K562 (cell line): ENCODE measurements around the gene RAMACL. TPM values are rescaled to one million over a fixed set of nuclear protein-coding genes. Genes with fewer than 3 reads are reported as not detected.

Source experiments
- ATAC-seq: fragments of 200-7000 bp; cut with Tn5 transposase; 3 replicates; pipeline ENCODE4 v1.9.1; 2020; ENCODE audit warnings: moderate library complexity
- BruUV-seq: library from RNA; stranded (reverse); fragments of 400-500 nt; replicated peaks from 2 replicates; lab custom pipeline; 2021; lab: Mats Ljungman, UMichigan
- CTCF ChIA-PET: fragments of 300-600 bp; formaldehyde crosslinking; extraction: SDS; loops from one replicate; lab custom pipeline; 2021; ENCODE audit warnings: low intra/inter-chr PET ratio; lab: Yijun Ruan, JAX
- POLR2A ChIA-PET: fragments of 300-600, 350-650 bp; sonication (Branson Sonifier 250); formaldehyde crosslinking; extraction: SDS; loops from one replicate; lab custom pipeline; 2021; ENCODE audit warnings: antibody characterized with exemption, inconsistent platforms; lab: Yijun Ruan, JAX
- DNase-seq, 4 experiments: peaks; one replicate each; pipeline versions ENCODE4 v3.0.0 to v3.0.0-alpha.2; 2011 to 2018; ENCODE audit warnings: low spot score in 3 of 4, mixed read lengths in 3 of 4; ENCODE audit errors: extremely low read depth in 1 of 4
- FAIRE-seq: peaks from 2 replicates; lab custom pipeline; 2011; peaks lifted over from hg19 to GRCh38; lab: Jason Lieb, UNC
- H2AFZ ChIP-seq: 2 replicates; pipeline ENCODE4 v1.6.0; 2011; ENCODE audit warnings: low read depth, low read length, control low read depth, inconsistent platforms
- H3K27ac ChIP-seq: fragments of 200-600 bp; 3 replicates; pipeline ENCODE4 v1.8.0; 2011; ENCODE audit warnings: low read depth, mild to moderate bottlenecking, control low read depth, inconsistent platforms, low read length, moderate library complexity, mixed read lengths; ENCODE audit errors: extremely low read depth
- H3K27me3 ChIP-seq, 2 experiments: fragments of 300-600 bp in 1 of 2; 2 replicates in 1 of 2; 3 replicates in 1 of 2; pipeline versions ENCODE4 v1.6.0 to v1.8.0; 2011; ENCODE audit warnings: inconsistent platforms in 2 of 2, low read length in 2 of 2, mild to moderate bottlenecking in 1 of 2, mixed read lengths in 1 of 2, moderate library complexity in 1 of 2; ENCODE audit not compliant: control insufficient read depth in 2 of 2, insufficient read depth in 2 of 2
- H3K36me3 ChIP-seq: fragments of 300-600 bp; 3 replicates; pipeline ENCODE4 v1.8.0; 2011; ENCODE audit warnings: mild to moderate bottlenecking, low read length, inconsistent platforms; ENCODE audit not compliant: control insufficient read depth, insufficient read depth
- H3K4me1 ChIP-seq, 2 experiments: fragments of 200-600 bp in 1 of 2; replicated peaks in 1 of 2; 2 replicates in 1 of 2; 3 replicates in 1 of 2; pipeline versions ENCODE4 v1.5.1 to v1.8.0; 2011; ENCODE audit warnings: inconsistent platforms in 2 of 2, low read length in 2 of 2, mild to moderate bottlenecking in 1 of 2, mixed read lengths in 1 of 2, moderate library complexity in 1 of 2; ENCODE audit not compliant: control insufficient read depth in 2 of 2, insufficient read depth in 2 of 2
- H3K4me2 ChIP-seq: 2 replicates; pipeline ENCODE4 v1.6.1; 2011; ENCODE audit warnings: low read length, control low read depth, inconsistent platforms, mixed read lengths; ENCODE audit not compliant: insufficient read depth
- H3K4me3 ChIP-seq: fragments of 200-600 bp; sonication (generic), shearing (Covaris generic); 2 replicates; pipeline ENCODE4 v1.5.1; 2016; ENCODE audit warnings: control low read depth, inconsistent platforms
- H3K79me2 ChIP-seq: fragments of 200-600 bp; 3 replicates; pipeline ENCODE4 v1.8.0; 2011; ENCODE audit warnings: low read length, inconsistent platforms; ENCODE audit not compliant: control insufficient read depth, insufficient read depth
- H3K9ac ChIP-seq, 2 experiments: 2 replicates each; pipeline versions ENCODE4 v1.6.0 to v1.6.1; 2011; ENCODE audit warnings: low read depth in 2 of 2, low read length in 2 of 2, control low read depth in 1 of 2, inconsistent platforms in 1 of 2, mild to moderate bottlenecking in 1 of 2, mixed read lengths in 1 of 2; ENCODE audit not compliant: insufficient read depth in 1 of 2
- H3K9me1 ChIP-seq: one replicate; pipeline ENCODE4 v1.6.0; 2011; ENCODE audit warnings: inconsistent platforms, mild to moderate bottlenecking, low read length, moderate library complexity; ENCODE audit not compliant: control insufficient read depth, insufficient read depth
- H3K9me3 ChIP-seq: replicated peaks from 2 replicates; pipeline ENCODE4 v1.5.1; 2011; ENCODE audit warnings: low read depth, low read length, inconsistent platforms; ENCODE audit not compliant: control insufficient read depth, insufficient read depth
- H4K20me1 ChIP-seq: replicated peaks from 2 replicates; pipeline ENCODE4 v1.6.1; 2011; ENCODE audit warnings: low read length, inconsistent platforms, mixed read lengths; ENCODE audit not compliant: control insufficient read depth, insufficient read depth
- CEBPG ChIP-seq, 3 experiments: fragments of 200-800 bp in 1 of 3; sonication (Bioruptor generic) in 1 of 3; sonication (generic) in 1 of 3; formaldehyde crosslinking in 1 of 3; IDR thresholded peaks in 2 of 3; conservative IDR thresholded peaks in 1 of 3; 2 replicates each; pipeline versions ENCODE4 v1.6.1 to v1.8.0; 2016 to 2022; ENCODE audit warnings: missing compliant biosample characterization in 2 of 3, missing genetic modification characterization in 2 of 3, mild to moderate bottlenecking in 1 of 3, missing genetic modification reagents in 1 of 3
- MAFG ChIP-seq: fragments of 450-650 bp; conservative IDR thresholded peaks from 2 replicates; pipeline ENCODE4 v1.6.1; 2016; ENCODE audit warnings: missing genetic modification characterization, missing compliant biosample characterization
- NCOA1 ChIP-seq: fragments of 450-650 bp; IDR thresholded peaks from 2 replicates; pipeline ENCODE4 v1.6.1; 2016; ENCODE audit warnings: low read depth
- SRSF9 ChIP-seq: fragments of 200-400 bp; formaldehyde crosslinking; IDR thresholded peaks from 2 replicates; pipeline ENCODE4 v1.6.1; 2017; ENCODE audit warnings: low read depth, low read length, borderline replicate concordance
- STAT6 ChIP-seq: sonication (generic); formaldehyde crosslinking; IDR thresholded peaks from 2 replicates; pipeline ENCODE4 v1.8.1; 2023; ENCODE audit warnings: mild to moderate bottlenecking, missing genetic modification reagents
- TAL1 ChIP-seq: fragments of 450-650 bp; IDR thresholded peaks from 2 replicates; pipeline ENCODE4 v1.6.1; 2016; ENCODE audit warnings: mild to moderate bottlenecking
- TCF7 ChIP-seq: sonication (generic); IDR thresholded peaks from 2 replicates; pipeline ENCODE4 v1.6.1; 2016; ENCODE audit warnings: antibody characterized with exemption, borderline replicate concordance
- ZFP1 ChIP-seq: fragments of 450-650 bp; formaldehyde crosslinking; IDR thresholded peaks from 2 replicates; pipeline ENCODE4 v1.4.0; 2020; ENCODE audit warnings: mild to moderate bottlenecking, mixed read lengths
- ZKSCAN1 ChIP-seq: fragments of 150-350 bp; IDR thresholded peaks from 2 replicates; pipeline ENCODE4 v1.6.1; 2016; ENCODE audit warnings: low read depth, low read length
- ZMIZ1 ChIP-seq, 2 experiments: fragments of 150-350 bp in 1 of 2; IDR thresholded peaks; 2 replicates each; pipeline ENCODE4 v1.6.1; 2012 to 2016; ENCODE audit warnings: low read depth in 2 of 2, low read length in 2 of 2, mild to moderate bottlenecking in 1 of 2, moderate library complexity in 1 of 2
- WGBS: fragments of 100-300 bp; shearing (Covaris generic); methylation state at CpG from one replicate; pipeline ENCODE4 v1.1.6; 2016; ENCODE audit warnings: low coverage, mixed read lengths; ENCODE audit not compliant: insufficient coverage; ENCODE audit errors: missing lambda C conversion rate; 5-methylcytosine and 5-hydroxymethylcytosine counted together
- in situ Hi-C: fragments of 300-500 bp; cut with MboI; formaldehyde crosslinking; loops from 4 replicates; pipeline ENCODE4 v1.15.0; 2018; ENCODE audit warnings: inconsistent platforms, mixed read lengths
- intact Hi-C: fragments of 100-400 bp; cut with micrococcal nuclease; formaldehyde crosslinking; loops from 2 replicates; pipeline ENCODE4 v1.14.2; 2022
- polyA plus RNA-seq, 8 experiments: library from polyadenylated mRNA; depleted of rRNA in 4 of 8; stranded (reverse) in 5 of 8; unstranded in 3 of 8; fragments of >200 nt; fragmentation: Nextera tagmentation in 2 of 8; fragmentation: Illumina TruSeq in 1 of 8; extraction: Ambion mirVana in 2 of 8; extraction: Trizol in 1 of 8; gene quantifications; 2 replicates each; pipeline versions ENCODE4 v1.2.1 to v1.2.3, GENCODE V29; 2011 to 2014; ENCODE audit warnings: inconsistent platforms in 1 of 8, missing spikeins in 1 of 8
- total RNA-seq, 7 experiments: library from RNA; depleted of rRNA in 6 of 7; stranded (reverse); fragments of >200 nt in 6 of 7; fragmentation: Illumina TruSeq in 2 of 7; extraction: Trizol in 2 of 7; gene quantifications; 2 replicates each; pipeline versions ENCODE4 v1.2.1 to v1.2.3, GENCODE V29; 2011 to 2021; ENCODE audit warnings: low replicate concordance in 1 of 7
- TF ChIP-seq, protein P1 (sequence below): sonication (generic); formaldehyde crosslinking; IDR thresholded peaks from 2 replicates; pipeline ENCODE4 v1.8.0; 2022; ENCODE audit warnings: mild to moderate bottlenecking, low read depth, missing genetic modification reagents
- TF ChIP-seq, protein P2 (sequence below): IDR thresholded peaks from 3 replicates; pipeline ENCODE4 v1.6.1; 2011; ENCODE audit warnings: borderline replicate concordance, mild to moderate bottlenecking; ENCODE audit not compliant: insufficient read length, insufficient read depth

Gene RAMACL
- total and polyA plus RNA-seq, 9 of the 15 experiments (the other 6 are each of a cell fraction or from before 2014, with no cell fraction given) = 0.11 to 1.7 (median 0.41) TPM; not detected in 1

DNA sequence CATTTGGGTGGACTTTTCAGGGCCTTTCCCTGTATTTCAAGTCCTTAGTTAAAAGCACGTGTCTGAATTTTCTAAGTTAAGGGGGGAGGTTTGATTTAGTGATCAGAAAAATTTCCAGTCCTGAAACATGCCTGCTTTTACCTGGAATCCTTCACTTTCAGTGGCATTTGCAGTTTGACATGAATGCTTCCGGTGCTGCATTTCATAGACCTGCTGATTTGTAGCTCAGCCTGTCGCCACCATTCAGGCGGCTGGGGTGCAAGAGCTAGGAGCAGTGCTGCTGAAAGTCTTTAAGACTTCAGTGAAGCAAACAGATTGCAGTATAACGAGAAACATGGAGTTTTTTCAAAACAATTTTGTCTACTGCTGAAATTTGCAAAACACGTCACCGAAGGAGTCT is 26.5 kb upstream of the RAMACL start (continued):
- TF ChIP-seq, protein P1, sequence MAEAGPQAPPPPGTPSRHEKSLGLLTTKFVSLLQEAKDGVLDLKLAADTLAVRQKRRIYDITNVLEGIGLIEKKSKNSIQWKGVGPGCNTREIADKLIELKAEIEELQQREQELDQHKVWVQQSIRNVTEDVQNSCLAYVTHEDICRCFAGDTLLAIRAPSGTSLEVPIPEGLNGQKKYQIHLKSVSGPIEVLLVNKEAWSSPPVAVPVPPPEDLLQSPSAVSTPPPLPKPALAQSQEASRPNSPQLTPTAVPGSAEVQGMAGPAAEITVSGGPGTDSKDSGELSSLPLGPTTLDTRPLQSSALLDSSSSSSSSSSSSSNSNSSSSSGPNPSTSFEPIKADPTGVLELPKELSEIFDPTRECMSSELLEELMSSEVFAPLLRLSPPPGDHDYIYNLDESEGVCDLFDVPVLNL (CRISPR knock-in tag) = no peak
- TF ChIP-seq STAT6 (CRISPR knock-in tag) (no peak), ZKSCAN1 (no peak), ZFP1 (CRISPR knock-in tag) (no peak)

- no peaks in the 10 kb centered on the region for H3K9me3 ChIP-seq
- H2AFZ ChIP-seq = no peak overlapping the region
- H3K4me2 ChIP-seq = no peak overlapping the region
- BruUV-seq = no TSS peak
- no peaks in the 10 kb centered on the region for H3K79me2 ChIP-seq
- peaks cover 6% of the 10 kb centered on the region; the same call in 1 of the 2 replicates for H4K20me1 ChIP-seq
- no peaks in the 10 kb centered on the region for H3K36me3 ChIP-seq
- peaks cover 43 to 61% of the 10 kb centered on the region in 2 experiments for H3K27me3 ChIP-seq
- no peak overlapping the region for H3K9ac ChIP-seq
- ChIA-PET POLR2A (interaction anchor here (0.6 to 2.0 kb wide), 8 partner anchors 9 to 303 kb away, joined by 3 to 6 read pairs (median 3); no protein-coding TSS in a partner anchor), CTCF (no interaction called here)
- no peak overlapping the region for H3K27ac ChIP-seq
- H3K9me1 ChIP-seq = no peaks in the 10 kb centered on the region
- H3K4me3 ChIP-seq = no peak overlapping the region
- intact Hi-C loops (no loop called here), in situ Hi-C loops (no loop called here)
- no peak for FAIRE-seq
- ATAC-seq = no peak; the same call in 2 of the 3 replicates
- no peak for DNase-seq
- 5% methylated on average over 11 of the region's 11 CpGs for WGBS
- H3K4me1 ChIP-seq = no peaks in the 10 kb centered on the region
- no peak for TF ChIP-seq SRSF9
- no peak for TF ChIP-seq ZMIZ1 (IDR thresholded peaks at IDR 0.05; ENCODE audit: low read depth in 2 of 2, low read length in 2 of 2)
- TF ChIP-seq MAFG = no peak
- TF ChIP-seq NCOA1 = no peak
- TF ChIP-seq TAL1 = no peak
- TF ChIP-seq TCF7 = no peak
- no peak for TF ChIP-seq CEBPG (CRISPR knock-in tag; IDR thresholded peaks at IDR 0.05)
- no peak for TF ChIP-seq CEBPG (tag; conservative IDR thresholded peaks at IDR 0.05 in 1 of 2, IDR thresholded peaks at IDR 0.05 in 1 of 2)
- TF ChIP-seq, protein P2, sequence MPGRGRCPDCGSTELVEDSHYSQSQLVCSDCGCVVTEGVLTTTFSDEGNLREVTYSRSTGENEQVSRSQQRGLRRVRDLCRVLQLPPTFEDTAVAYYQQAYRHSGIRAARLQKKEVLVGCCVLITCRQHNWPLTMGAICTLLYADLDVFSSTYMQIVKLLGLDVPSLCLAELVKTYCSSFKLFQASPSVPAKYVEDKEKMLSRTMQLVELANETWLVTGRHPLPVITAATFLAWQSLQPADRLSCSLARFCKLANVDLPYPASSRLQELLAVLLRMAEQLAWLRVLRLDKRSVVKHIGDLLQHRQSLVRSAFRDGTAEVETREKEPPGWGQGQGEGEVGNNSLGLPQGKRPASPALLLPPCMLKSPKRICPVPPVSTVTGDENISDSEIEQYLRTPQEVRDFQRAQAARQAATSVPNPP = no peak
Observed at GRCh38 chr6:166612471-166612881, 26.0 kb upstream of the RAMACL start.
